Vagina (tissue), 2 donors: ENCODE results near the gene TTC28. TPM values are rescaled to one million over a fixed set of nuclear protein-coding genes. Genes with fewer than 3 reads are reported as not detected.

Experiments
- DNase-seq, 2 donors: peaks; one replicate each; pipeline ENCODE4 v3.0.0-alpha.2; 2017; ENCODE audit errors: extremely low spot score in 2 of 2
- H3K27ac ChIP-seq: fragments of 200-600 bp; sonication (generic); one replicate; pipeline ENCODE4 v1.5.1; 2019
- H3K27me3 ChIP-seq: fragments of 200-600 bp; sonication (generic); one replicate; pipeline ENCODE4 v1.5.1; 2019
- H3K36me3 ChIP-seq, 2 donors: fragments of 200-600 bp; sonication (generic); one replicate each; pipeline ENCODE4 v1.5.1; 2017 to 2019
- H3K4me1 ChIP-seq: fragments of 200-600 bp; sonication (generic); one replicate; pipeline ENCODE4 v1.5.1; 2019
- H3K4me3 ChIP-seq, 2 donors: fragments of 200-600 bp; sonication (generic); 1 replicate in 1 of 2; 2 replicates in 1 of 2; pipeline ENCODE4 v1.5.1; 2016 to 2019
- H3K9me3 ChIP-seq: fragments of 200-600 bp; sonication (generic); one replicate; pipeline ENCODE4 v1.5.1; 2019
- CTCF ChIP-seq, 3 experiments: fragments of 450-650 bp in 2 of 3; fragments of 200-600 bp in 1 of 3; sonication (generic) in 1 of 3; IDR thresholded peaks; one replicate each; pipeline ENCODE4 v1.5.1; 2017 to 2019; ENCODE audit warnings: antibody characterized with exemption in 3 of 3, mild to moderate bottlenecking in 2 of 3, moderate library complexity in 2 of 3
- POLR2A ChIP-seq, 2 donors: fragments of 450-650 bp; IDR thresholded peaks; one replicate each; pipeline ENCODE4 v1.6.1; 2017; ENCODE audit warnings: antibody characterized with exemption in 2 of 2, mild to moderate bottlenecking in 2 of 2, moderate library complexity in 2 of 2
- POLR2AphosphoS5 ChIP-seq, 2 donors: sonication (generic); formaldehyde crosslinking; IDR thresholded peaks; one replicate each; pipeline ENCODE4 v1.9.0; 2017; ENCODE audit warnings: antibody characterized with exemption in 2 of 2, mild to moderate bottlenecking in 2 of 2, low read depth in 1 of 2; ENCODE audit not compliant: insufficient read depth in 1 of 2
- intact Hi-C: fragments of 100-400 bp; cut with DNase I; formaldehyde crosslinking; loops from one replicate; pipeline ENCODE4 v1.15.1; 2023
- total RNA-seq: library from RNA; depleted of rRNA; stranded (reverse); fragments of >200 nt; gene quantifications from one replicate; pipeline ENCODE4 v1.2.3, GENCODE V29; 2016

TTC28 gene
- total RNA-seq, 1 donor from 2014 or later: 41.7 TPM

GRCh38 chr22:27992294-27993165 lies 687.1 kb downstream of the TTC28 start:
- TF ChIP-seq CTCF (IDR thresholded peaks at IDR 0.05) (no peak), POLR2AphosphoS5 (IDR thresholded peaks at IDR 0.05; ENCODE audit: insufficient read depth in 1 of 2, low read depth in 1 of 2) (no peak), POLR2A (IDR thresholded peaks at IDR 0.05) (no peak)
- no peak overlapping the region for H3K4me3 ChIP-seq
- no peak for DNase-seq
- peaks cover 0 to 14% of the 10 kb centered on the region in 2 donors for H3K36me3 ChIP-seq
- no peak overlapping the region for H3K27ac ChIP-seq
- H3K27me3 ChIP-seq: no peaks in the 10 kb centered on the region
- H3K4me1 ChIP-seq: no peaks in the 10 kb centered on the region
- H3K9me3 ChIP-seq: no peaks in the 10 kb centered on the region
- intact Hi-C loops: no loop called here

GRCh38 chr22:27991586-27992293 lies 687.9 kb downstream of the TTC28 start:
- Histone ChIP-seq H3K36me3 (peaks cover 0 to 14% of the 10 kb centered on the region in 2 donors), H3K4me1 (no peaks in the 10 kb centered on the region), H3K27ac (no peak overlapping the region), H3K27me3 (no peaks in the 10 kb centered on the region), H3K9me3 (no peaks in the 10 kb centered on the region), H3K4me3 (no peak overlapping the region)
- intact Hi-C loops: no loop called here
- DNase-seq: no peak
- TF ChIP-seq POLR2A (IDR thresholded peaks at IDR 0.05) (no peak), CTCF (IDR thresholded peaks at IDR 0.05) (no peak), POLR2AphosphoS5 (IDR thresholded peaks at IDR 0.05; ENCODE audit: insufficient read depth in 1 of 2, low read depth in 1 of 2) (no peak)

DNA sequence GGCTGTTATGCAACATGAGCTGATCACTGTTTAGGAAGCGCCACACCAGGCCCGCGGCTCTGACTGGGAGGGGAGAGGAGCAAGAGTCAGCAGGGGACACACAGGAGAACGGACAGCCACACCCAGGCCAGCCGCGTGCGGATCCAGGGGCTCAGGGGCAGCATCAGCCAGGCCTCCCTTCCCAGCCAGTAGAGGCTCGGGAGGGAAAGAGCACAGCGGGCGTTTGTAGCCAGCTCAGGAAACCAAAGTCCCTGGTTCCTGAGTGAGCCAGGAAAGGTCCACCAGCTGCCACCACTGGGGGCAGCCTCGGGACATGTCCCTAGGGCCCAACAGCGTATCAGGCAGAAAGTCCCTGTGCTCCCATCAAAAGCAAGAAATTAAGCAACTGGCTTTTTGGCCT lies 688.8 kb downstream of the TTC28 start:
- peak overlapping the region; percentile 26 for H3K27ac ChIP-seq

DNA sequence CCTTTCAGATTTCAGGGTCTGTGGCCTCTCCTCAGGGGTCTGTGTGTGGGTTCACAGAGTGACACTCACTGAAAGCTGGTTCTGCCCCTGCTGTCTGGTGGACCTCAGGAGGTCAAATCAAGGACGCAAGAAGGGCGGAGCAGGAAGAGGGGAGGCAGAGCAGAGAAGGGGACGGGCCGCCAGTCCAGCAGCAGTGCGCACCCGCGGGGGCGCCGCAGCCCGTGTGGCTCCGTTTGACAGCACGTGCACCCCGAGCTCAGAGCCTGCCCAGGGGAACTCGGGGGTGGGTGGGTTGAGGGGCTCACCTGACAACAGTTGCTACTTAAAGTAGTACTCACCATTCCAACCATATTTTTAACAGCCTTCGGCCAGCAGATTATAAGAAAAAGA lies 689.2 kb downstream of the TTC28 start:
- intact Hi-C loops: no loop called here
- no peaks in the 10 kb centered on the region for H3K4me1 ChIP-seq
- H3K4me3 ChIP-seq: no peak overlapping the region
- H3K36me3 ChIP-seq: peaks cover 0 to 14% of the 10 kb centered on the region in 2 donors
- no peaks in the 10 kb centered on the region for H3K27me3 ChIP-seq
- no peaks in the 10 kb centered on the region for H3K9me3 ChIP-seq
- no peak for DNase-seq
- H3K27ac ChIP-seq: peak overlapping the region; percentile 26
- no peak for TF ChIP-seq CTCF (IDR thresholded peaks at IDR 0.05)

More for the DNA sequence above, 688.8 kb downstream of the TTC28 start:
- no peaks in the 10 kb centered on the region for H3K27me3 ChIP-seq
- H3K4me1 ChIP-seq: no peaks in the 10 kb centered on the region
- H3K9me3 ChIP-seq: no peaks in the 10 kb centered on the region
- peak in 1 of 3 experiments; percentile 25 for TF ChIP-seq CTCF (IDR thresholded peaks at IDR 0.05)
- TF ChIP-seq POLR2AphosphoS5 (IDR thresholded peaks at IDR 0.05; ENCODE audit: insufficient read depth in 1 of 2, low read depth in 1 of 2): peak in 1 of 2 donors; percentile 53
- TF ChIP-seq POLR2A (IDR thresholded peaks at IDR 0.05): no peak
- intact Hi-C loops: no loop called here
- peaks cover 0 to 14% of the 10 kb centered on the region in 2 donors for H3K36me3 ChIP-seq
- no peak overlapping the region for H3K4me3 ChIP-seq
- DNase-seq: no peak
